Sigmoid colon (tissue), 7 donors: ENCODE results near the gene HMCN1. TPM values are rescaled to one million over a fixed set of nuclear protein-coding genes. Genes with fewer than 3 reads are reported as not detected.

Experiments used
- DNase-seq: peaks from one replicate; pipeline ENCODE4 v3.0.0-alpha.2; 2019
- H3K27ac ChIP-seq, 4 donors: fragments of 200-600 bp; sonication (generic); one replicate each; pipeline ENCODE4 v1.5.1; 2016 to 2019; ENCODE audit warnings: mild to moderate bottlenecking in 1 of 4
- H3K27me3 ChIP-seq, 3 donors: fragments of 200-600 bp; sonication (generic); one replicate each; pipeline ENCODE4 v1.5.1; 2019; ENCODE audit warnings: mild to moderate bottlenecking in 1 of 3
- H3K36me3 ChIP-seq, 4 donors: fragments of 200-600 bp; sonication (generic); one replicate each; pipeline ENCODE4 v1.5.1; 2016 to 2019
- H3K4me1 ChIP-seq, 4 donors: fragments of 200-600 bp; sonication (generic); one replicate each; pipeline ENCODE4 v1.5.1; 2017 to 2019
- H3K4me3 ChIP-seq, 4 donors: fragments of 200-600 bp; sonication (generic); one replicate each; pipeline ENCODE4 v1.5.1; 2017 to 2019; ENCODE audit warnings: mild to moderate bottlenecking in 2 of 4, moderate library complexity in 1 of 4
- H3K9me3 ChIP-seq, 4 donors: fragments of 200-600 bp in 3 of 4; sonication (generic) in 3 of 4; one replicate each; pipeline versions ENCODE4 v1.5.1 to v1.6.1; 2013 to 2019
- CTCF ChIP-seq, 4 experiments: fragments of 450-650 bp in 3 of 4; fragments of 200-600 bp in 1 of 4; IDR thresholded peaks; one replicate each; pipeline ENCODE4 v1.5.1; 2016 to 2019; ENCODE audit warnings: antibody characterized with exemption in 4 of 4, mild to moderate bottlenecking in 3 of 4, moderate library complexity in 2 of 4
- EP300 ChIP-seq, 4 donors: sonication (generic); formaldehyde crosslinking; IDR thresholded peaks; one replicate each; pipeline ENCODE4 v1.6.1; 2017; ENCODE audit warnings: antibody characterized with exemption in 4 of 4
- POLR2A ChIP-seq, 2 donors: fragments of 450-650 bp; IDR thresholded peaks; one replicate each; pipeline ENCODE4 v1.6.1; 2016; ENCODE audit warnings: antibody characterized with exemption in 2 of 2, mild to moderate bottlenecking in 2 of 2, moderate library complexity in 2 of 2
- POLR2AphosphoS5 ChIP-seq, 4 donors: sonication (generic); formaldehyde crosslinking; IDR thresholded peaks; one replicate each; pipeline ENCODE4 v1.6.1; 2017; ENCODE audit warnings: antibody characterized with exemption in 4 of 4
- WGBS, 2 donors: extraction: QIAGEN DNeasy Blood & Tissue Kit; methylation state at CpG; one replicate each; pipeline ENCODE4 v1.1.7; 2013; 5-methylcytosine and 5-hydroxymethylcytosine counted together
- intact Hi-C: fragments of 100-400 bp; cut with DNase I; formaldehyde crosslinking; loops from one replicate; pipeline ENCODE4 v1.15.1; 2023
- polyA plus RNA-seq, 3 donors: library from polyadenylated mRNA; stranded (reverse); fragments of 200-250 nt; gene quantifications; one replicate each; pipeline ENCODE4 v1.2.3, GENCODE V29; 2013
- total RNA-seq, 4 donors: library from RNA; depleted of rRNA; stranded (reverse); fragments of >200 nt; gene quantifications; one replicate each; pipeline ENCODE4 v1.1.0, GENCODE V29; 2016
- donor health status: healthy with polysubstance abuse.
- donor health status: Bipolar disorder and iron deficiency.
- donor health status: healthy.

HMCN1 gene
- total and polyA plus RNA-seq, 7 donors: under 0.01 to 22.7 (median 6.7) TPM

- Histone ChIP-seq H3K4me1 (no peaks in the 10 kb centered on the region), H3K9me3 (peaks cover 0 to 8% (median 0%) of the 10 kb centered on the region in 4 donors), H3K36me3 (no peaks in the 10 kb centered on the region), H3K27me3 (no peaks in the 10 kb centered on the region), H3K4me3 (no peak overlapping the region), H3K27ac (peak overlapping the region in 1 of 4 donors; percentile 52)
- no peak for DNase-seq
- intact Hi-C loops: no loop called here
- TF ChIP-seq POLR2A (IDR thresholded peaks at IDR 0.05): no peak
- no peak for TF ChIP-seq POLR2AphosphoS5 (IDR thresholded peaks at IDR 0.05)
- no peak for TF ChIP-seq EP300 (IDR thresholded peaks at IDR 0.05)
- TF ChIP-seq CTCF (IDR thresholded peaks at IDR 0.05): no peak
These were observed 8.2 kb downstream of the HMCN1 start for GRCh38 chr1:185742403-185742802.

- WGBS, 2 donors: 90 to 91% methylated on average over 4 of the region's 4 CpGs
- intact Hi-C loops: no loop called here
- no peak overlapping the region for H3K4me3 ChIP-seq
- peaks cover 0 to 8% (median 0%) of the 10 kb centered on the region in 4 donors for H3K9me3 ChIP-seq
- H3K27ac ChIP-seq: peak overlapping the region in 1 of 4 donors; percentile 43
- H3K27me3 ChIP-seq: no peaks in the 10 kb centered on the region
- no peak for DNase-seq
- no peak for TF ChIP-seq POLR2A (IDR thresholded peaks at IDR 0.05)
- no peak for TF ChIP-seq CTCF (IDR thresholded peaks at IDR 0.05)
- no peak for TF ChIP-seq POLR2AphosphoS5 (IDR thresholded peaks at IDR 0.05)
- no peak for TF ChIP-seq EP300 (IDR thresholded peaks at IDR 0.05)
- H3K4me1 ChIP-seq: no peaks in the 10 kb centered on the region
- no peaks in the 10 kb centered on the region for H3K36me3 ChIP-seq
These were observed 11.0 kb downstream of the HMCN1 start for GRCh38 chr1:185745165-185745564.

- TF ChIP-seq POLR2A (IDR thresholded peaks at IDR 0.05): no peak
- TF ChIP-seq CTCF (IDR thresholded peaks at IDR 0.05): no peak
- no peak for TF ChIP-seq EP300 (IDR thresholded peaks at IDR 0.05)
- no peak for TF ChIP-seq POLR2AphosphoS5 (IDR thresholded peaks at IDR 0.05)
- WGBS, 2 donors: 80 to 82% methylated on average over 1 of the region's 1 CpG
These were observed 24.9 kb downstream of the HMCN1 start for GRCh38 chr1:185759061-185759460.

GRCh38 chr1:185761841-185762240 is 27.6 kb downstream of the HMCN1 start:
- WGBS, 2 donors: 34 to 63% methylated on average over 3 of the region's 3 CpGs
- Histone ChIP-seq H3K4me3 (no peak overlapping the region), H3K4me1 (no peaks in the 10 kb centered on the region), H3K36me3 (no peaks in the 10 kb centered on the region), H3K27me3 (no peaks in the 10 kb centered on the region), H3K9me3 (no peaks in the 10 kb centered on the region), H3K27ac (no peak overlapping the region)
- TF ChIP-seq CTCF (IDR thresholded peaks at IDR 0.05) (no peak), POLR2AphosphoS5 (IDR thresholded peaks at IDR 0.05) (no peak), POLR2A (IDR thresholded peaks at IDR 0.05) (no peak), EP300 (IDR thresholded peaks at IDR 0.05) (no peak)
- intact Hi-C loops: no loop called here
- DNase-seq: no peak

More at GRCh38 chr1:185759061-185759460, 24.9 kb downstream of the HMCN1 start:
- Histone ChIP-seq H3K4me1 (no peaks in the 10 kb centered on the region), H3K9me3 (no peaks in the 10 kb centered on the region), H3K4me3 (no peak overlapping the region), H3K36me3 (no peaks in the 10 kb centered on the region), H3K27me3 (no peaks in the 10 kb centered on the region), H3K27ac (no peak overlapping the region)
- intact Hi-C loops: no loop called here
- no peak for DNase-seq

- DNase-seq: no peak
- 84 to 90% methylated on average over 1 of the region's 1 CpG for WGBS, 2 donors
- TF ChIP-seq POLR2A (IDR thresholded peaks at IDR 0.05): no peak
- TF ChIP-seq EP300 (IDR thresholded peaks at IDR 0.05): no peak
- TF ChIP-seq POLR2AphosphoS5 (IDR thresholded peaks at IDR 0.05): no peak
- TF ChIP-seq CTCF (IDR thresholded peaks at IDR 0.05): no peak
- Histone ChIP-seq H3K4me3 (no peak overlapping the region), H3K4me1 (no peaks in the 10 kb centered on the region), H3K27me3 (no peaks in the 10 kb centered on the region), H3K27ac (no peak overlapping the region), H3K36me3 (no peaks in the 10 kb centered on the region), H3K9me3 (no peaks in the 10 kb centered on the region)
- intact Hi-C loops: no loop called here
These were observed 33.4 kb downstream of the HMCN1 start for GRCh38 chr1:185767508-185768120.
